Smooth muscle cell (in vitro differentiated cells): Measurements from ENCODE around the gene NELL1. TPM values are rescaled to one million over a fixed set of nuclear protein-coding genes. Genes with fewer than 3 reads are reported as not detected.

ENCODE experiments used
- DNase-seq: peaks from one replicate; lab custom pipeline; 2025; ENCODE audit not compliant: unreplicated experiment; lab: John Stamatoyannopoulos, UW
- H2AFZ ChIP-seq: fragments of 200-600 bp; sonication (generic); 2 replicates; pipeline ENCODE4 v1.6.0; 2016; ENCODE audit warnings: antibody characterized with exemption, low read depth, mild to moderate bottlenecking
- H3F3A ChIP-seq: fragments of 200-600 bp; sonication (generic); 2 replicates; pipeline ENCODE4 v1.6.0; 2017; ENCODE audit warnings: antibody characterized with exemption, low read depth
- H3K27ac ChIP-seq: fragments of 200-600 bp; sonication (generic); 2 replicates; pipeline ENCODE4 v1.5.1; 2016; ENCODE audit warnings: low read depth, mild to moderate bottlenecking
- H3K27me3 ChIP-seq: fragments of 200-600 bp; sonication (generic); 2 replicates; pipeline ENCODE4 v1.6.1; 2016; ENCODE audit warnings: low read depth, mild to moderate bottlenecking
- H3K36me3 ChIP-seq: fragments of 200-600 bp; sonication (generic); 2 replicates; pipeline ENCODE4 v1.5.1; 2016; ENCODE audit warnings: low read depth
- H3K4me1 ChIP-seq: fragments of 200-600 bp; sonication (generic); 2 replicates; pipeline ENCODE4 v1.5.1; 2016; ENCODE audit warnings: low read depth
- H3K4me2 ChIP-seq: fragments of 200-600 bp; sonication (generic); 2 replicates; pipeline ENCODE4 v1.6.0; 2016; ENCODE audit warnings: mild to moderate bottlenecking
- H3K4me3 ChIP-seq: fragments of 200-600 bp; sonication (generic); 2 replicates; pipeline ENCODE4 v1.5.1; 2016; ENCODE audit warnings: mild to moderate bottlenecking
- H3K79me2 ChIP-seq: fragments of 200-600 bp; sonication (generic); 2 replicates; pipeline ENCODE4 v1.6.0; 2016; ENCODE audit warnings: low read depth, mild to moderate bottlenecking
- H3K9ac ChIP-seq: fragments of 200-600 bp; sonication (generic); 2 replicates; pipeline ENCODE4 v1.6.0; 2016; ENCODE audit warnings: low read depth
- H3K9me3 ChIP-seq: fragments of 200-600 bp; sonication (generic); replicated peaks from 2 replicates; pipeline ENCODE4 v1.5.1; 2016; ENCODE audit warnings: low read depth
- H4K20me1 ChIP-seq: fragments of 200-600 bp; sonication (generic); 2 replicates; pipeline ENCODE4 v1.6.0; 2016; ENCODE audit warnings: low read depth
- CTCF ChIP-seq: fragments of 200-600 bp; sonication (generic); IDR thresholded peaks from 2 replicates; pipeline ENCODE4 v1.5.1; 2017; ENCODE audit warnings: borderline replicate concordance, mild to moderate bottlenecking, antibody characterized with exemption; ENCODE audit not compliant: insufficient read depth, poor library complexity, severe bottlenecking
- WGBS: methylation state at CpG from one replicate; pipeline ENCODE4 v1.1.7; 2016; ENCODE audit warnings: low lambda C conversion rate; 5-methylcytosine and 5-hydroxymethylcytosine counted together
- polyA plus RNA-seq: library from polyadenylated mRNA; unstranded; fragments of >200 nt; fragmentation: Nextera tagmentation; extraction: Ambion mirVana; gene quantifications from 2 replicates; pipeline ENCODE4 v1.2.1, GENCODE V29; 2016
- total RNA-seq: library from RNA; depleted of rRNA; stranded (reverse); fragments of >200 nt; gene quantifications from 2 replicates; pipeline ENCODE4 v1.2.3, GENCODE V29; 2014

The NELL1 gene
- total and polyA plus RNA-seq, 2 experiments from 2014 or later, result not detected

- Histone ChIP-seq H2AFZ (no peak overlapping the region), H3K9me3 (no peaks in the 10 kb centered on the region), H3K79me2 (no peaks in the 10 kb centered on the region), H3K36me3 (no peaks in the 10 kb centered on the region), H3K4me2 (no peak overlapping the region), H4K20me1 (no peaks in the 10 kb centered on the region), H3K27ac (no peak overlapping the region), H3K27me3 (no peaks in the 10 kb centered on the region), H3K9ac (no peak overlapping the region), H3K4me1 (no peaks in the 10 kb centered on the region), H3K4me3 (no peak overlapping the region), H3F3A (no peaks in the 10 kb centered on the region)
- 76% methylated on average over 1 of the region's 1 CpG for WGBS
- TF ChIP-seq CTCF, result no peak
- DNase-seq, result no peak
Observed at GRCh38 chr11:21456186-21456585, 786.8 kb downstream of the NELL1 start.

- no peaks in the 10 kb centered on the region for H3K9me3 ChIP-seq
- H2AFZ ChIP-seq, result no peak overlapping the region
- no peak overlapping the region for H3K9ac ChIP-seq
- H3K36me3 ChIP-seq, result no peaks in the 10 kb centered on the region
- DNase-seq, result no peak
- no peaks in the 10 kb centered on the region for H3F3A ChIP-seq
- H3K4me1 ChIP-seq, result no peaks in the 10 kb centered on the region
- H3K4me2 ChIP-seq, result no peak overlapping the region
- H4K20me1 ChIP-seq, result no peaks in the 10 kb centered on the region
- H3K27ac ChIP-seq, result no peak overlapping the region
- H3K4me3 ChIP-seq, result no peak overlapping the region
- H3K27me3 ChIP-seq, result no peaks in the 10 kb centered on the region
- H3K79me2 ChIP-seq, result no peaks in the 10 kb centered on the region
- no peak for TF ChIP-seq CTCF
Observed at GRCh38 chr11:21460082-21460481, 790.7 kb downstream of the NELL1 start.

- no peak overlapping the region for H3K9ac ChIP-seq
- H3K4me1 ChIP-seq, result no peaks in the 10 kb centered on the region
- H3K27ac ChIP-seq, result no peak overlapping the region
- H3K9me3 ChIP-seq, result no peaks in the 10 kb centered on the region
- H4K20me1 ChIP-seq, result no peaks in the 10 kb centered on the region
- no peaks in the 10 kb centered on the region for H3K79me2 ChIP-seq
- H3F3A ChIP-seq, result no peaks in the 10 kb centered on the region
- H3K27me3 ChIP-seq, result no peaks in the 10 kb centered on the region
- no peak overlapping the region for H2AFZ ChIP-seq
- 83% methylated on average over 1 of the region's 1 CpG for WGBS
- TF ChIP-seq CTCF, result no peak
- no peak overlapping the region for H3K4me3 ChIP-seq
- no peak for DNase-seq
- H3K36me3 ChIP-seq, result no peaks in the 10 kb centered on the region
- H3K4me2 ChIP-seq, result no peak overlapping the region
Observed at GRCh38 chr11:21461701-21462100, 792.3 kb downstream of the NELL1 start.

GRCh38 chr11:21464601-21465193 lies 795.3 kb downstream of the NELL1 start:
- Histone ChIP-seq H2AFZ (no peak overlapping the region), H3K9ac (no peak overlapping the region), H3F3A (no peaks in the 10 kb centered on the region), H3K4me1 (no peaks in the 10 kb centered on the region), H3K4me2 (no peak overlapping the region), H3K36me3 (no peaks in the 10 kb centered on the region), H3K79me2 (no peaks in the 10 kb centered on the region), H3K27me3 (no peaks in the 10 kb centered on the region), H4K20me1 (no peaks in the 10 kb centered on the region), H3K9me3 (no peaks in the 10 kb centered on the region), H3K4me3 (no peak overlapping the region), H3K27ac (no peak overlapping the region)
- WGBS, result 87% methylated on average over 2 of the region's 2 CpGs
- no peak for TF ChIP-seq CTCF
- DNase-seq, result no peak
